NCI-H2196 (cell line): ENCODE data around the gene CD70.
"Not testable (repeated sequence)": the region's sequence is repeated elsewhere in the genome, so short reads cannot be mapped to it uniquely, and the experiment has no call there.

ENCODE experiments used
- DNase-seq: peaks from one replicate; lab custom pipeline; 2025; ENCODE audit not compliant: unreplicated experiment; lab: John Stamatoyannopoulos, UW

CD70 gene

DNA sequence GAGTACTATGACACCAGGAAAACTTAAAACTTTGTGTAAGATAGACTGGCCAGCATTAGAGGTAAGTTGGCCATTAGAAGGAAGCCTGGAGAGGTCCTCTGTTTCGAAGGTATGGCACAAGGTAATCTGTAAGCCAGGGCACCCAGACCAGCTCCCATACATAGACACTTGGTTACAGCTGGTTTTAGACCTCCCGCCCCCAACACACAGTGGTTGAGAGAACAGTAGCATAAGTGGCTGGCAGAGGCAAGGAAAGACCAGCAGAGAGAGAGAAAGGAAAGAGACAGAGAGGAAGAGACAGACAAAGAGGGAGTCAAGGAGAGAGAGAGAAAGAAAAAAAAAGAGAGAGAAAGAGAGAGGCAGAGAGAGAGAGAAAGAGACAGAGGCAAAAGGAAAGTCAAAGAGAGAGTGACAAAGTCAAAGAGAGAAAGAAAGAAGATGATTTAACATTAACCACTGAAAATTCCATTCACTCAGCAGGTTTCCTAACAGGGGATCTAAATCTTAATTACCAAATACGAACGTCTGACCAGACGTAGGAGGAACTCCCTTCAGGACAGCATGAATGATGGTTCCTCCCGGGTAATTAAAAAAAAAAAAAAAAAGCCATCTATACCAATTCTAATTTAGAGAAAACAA lies 7.4 kb upstream of the CD70 start:
- not testable (repeated sequence) for DNase-seq

DNA sequence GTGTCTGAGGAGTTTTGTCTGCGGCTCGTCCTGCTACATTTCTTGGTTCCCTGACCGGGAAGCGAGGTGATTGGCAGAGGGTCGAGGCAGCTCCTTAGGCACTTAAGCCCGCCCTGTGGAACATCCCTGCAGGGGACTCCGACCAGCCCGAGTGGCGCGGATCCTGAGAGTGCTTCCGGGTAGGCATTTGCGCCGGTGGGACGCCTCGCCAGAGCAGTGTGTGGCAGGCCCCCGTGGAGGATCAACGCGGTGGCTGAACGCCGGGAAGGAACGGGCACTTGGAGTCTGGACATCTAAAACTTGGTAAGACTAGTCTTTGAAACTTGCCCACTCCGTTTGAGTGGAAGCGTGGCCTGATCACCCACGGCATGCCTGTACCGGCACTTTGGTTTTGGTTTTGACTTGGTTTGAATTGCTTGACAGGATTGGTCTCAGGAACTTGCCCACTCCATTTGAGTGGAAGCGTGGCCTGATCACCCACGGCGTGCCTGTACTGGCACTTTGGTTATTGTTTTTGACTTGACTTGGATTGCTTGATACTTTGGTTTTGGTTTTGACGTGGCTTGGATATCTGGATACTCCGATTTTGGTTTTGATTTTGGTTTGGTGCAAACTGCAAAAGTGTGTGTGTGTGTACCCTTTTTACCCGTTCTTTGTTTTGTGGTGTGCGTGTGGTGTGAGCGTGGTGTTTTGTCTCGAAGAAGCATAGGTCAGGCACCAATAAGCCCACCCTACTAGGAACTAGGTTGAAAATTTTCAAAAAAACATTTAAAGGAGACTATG lies 6.7 kb upstream of the CD70 start:
- DNase-seq, result not testable (repeated sequence)

DNA sequence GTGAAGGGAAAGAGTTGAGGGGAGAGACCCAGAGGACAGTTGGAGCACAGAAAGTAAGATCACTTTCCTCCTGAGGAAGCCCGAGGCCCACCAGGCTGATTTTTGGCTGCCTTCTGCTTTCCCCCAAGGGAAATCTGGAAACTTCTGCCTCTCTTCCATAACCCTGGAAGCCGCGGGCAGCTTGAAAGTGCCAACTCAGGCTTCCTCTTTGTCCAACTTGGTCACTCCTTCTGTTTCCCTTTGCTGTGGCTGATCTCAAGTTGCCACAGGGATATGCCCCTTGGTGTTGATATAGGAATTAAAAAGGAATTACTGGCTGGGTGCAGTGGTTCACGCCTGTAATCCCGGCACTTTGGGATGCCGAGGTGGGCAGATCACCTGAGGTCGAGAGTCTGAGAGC lies 5.7 kb upstream of the CD70 start:
- DNase-seq, result no peak

DNA sequence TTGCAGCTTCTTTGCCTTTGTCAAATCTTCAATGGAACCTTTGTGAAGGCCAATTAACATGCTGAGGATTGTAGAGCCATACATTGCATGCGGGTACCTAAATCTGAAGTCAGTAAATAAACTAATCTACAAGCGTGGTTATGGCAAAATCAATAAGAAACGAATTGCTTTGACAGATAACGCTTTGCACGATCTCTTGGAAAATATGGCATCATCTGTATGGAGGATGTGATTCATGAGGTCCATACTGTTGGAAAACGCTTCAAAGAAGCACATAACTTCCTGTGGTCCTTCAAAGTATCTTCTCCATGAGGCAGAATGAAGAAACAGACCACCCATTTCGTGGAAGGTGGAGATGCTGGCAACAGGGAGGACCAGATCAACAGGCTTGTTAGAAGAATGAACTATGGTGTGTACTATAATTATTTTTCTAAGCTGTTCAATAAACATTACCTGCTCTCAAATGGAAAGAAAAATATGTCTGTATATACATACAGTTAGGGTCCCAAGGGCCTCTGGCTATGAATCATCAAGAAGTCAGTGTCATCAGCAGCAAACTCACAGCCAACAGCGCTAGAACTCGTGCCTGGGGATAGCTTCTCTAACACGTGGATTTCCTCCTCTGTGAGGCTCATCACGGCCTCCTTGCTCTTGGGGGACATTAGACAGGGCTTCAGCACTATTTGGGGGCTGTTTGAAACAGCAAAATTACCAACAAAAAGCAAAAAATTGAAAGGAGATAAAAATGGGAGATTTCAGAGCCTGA lies 2.9 kb upstream of the CD70 start:
- DNase-seq, result no peak

DNA sequence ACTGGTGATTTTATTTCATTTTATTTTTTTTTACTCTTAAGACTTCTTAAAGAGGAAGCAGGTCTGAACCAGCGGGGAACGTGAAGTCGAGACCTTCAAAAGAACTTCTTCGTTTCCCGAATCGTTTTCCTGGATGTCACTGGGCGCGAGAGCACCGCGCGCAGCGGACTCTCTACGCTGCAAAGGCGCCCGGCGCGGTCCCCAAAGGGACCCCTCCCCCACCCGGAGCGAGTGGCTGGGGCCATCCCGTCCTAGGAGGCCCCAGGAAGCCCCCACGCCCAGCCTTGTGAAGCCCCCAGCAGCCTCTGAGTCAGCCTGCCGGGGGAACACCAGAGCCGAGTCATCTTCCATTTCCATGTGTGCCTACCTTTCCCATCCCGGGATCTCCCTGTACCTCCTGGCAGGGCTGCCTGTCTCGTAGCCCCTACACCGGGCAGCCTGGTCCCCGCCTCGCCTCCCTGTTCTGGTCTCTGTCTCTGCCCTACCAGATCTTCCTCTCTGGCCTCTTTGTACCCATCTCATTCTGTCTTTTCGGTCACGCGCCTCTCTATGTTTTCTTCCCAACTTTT lies 608 bp downstream of the CD70 start:
- no peak for DNase-seq

DNA sequence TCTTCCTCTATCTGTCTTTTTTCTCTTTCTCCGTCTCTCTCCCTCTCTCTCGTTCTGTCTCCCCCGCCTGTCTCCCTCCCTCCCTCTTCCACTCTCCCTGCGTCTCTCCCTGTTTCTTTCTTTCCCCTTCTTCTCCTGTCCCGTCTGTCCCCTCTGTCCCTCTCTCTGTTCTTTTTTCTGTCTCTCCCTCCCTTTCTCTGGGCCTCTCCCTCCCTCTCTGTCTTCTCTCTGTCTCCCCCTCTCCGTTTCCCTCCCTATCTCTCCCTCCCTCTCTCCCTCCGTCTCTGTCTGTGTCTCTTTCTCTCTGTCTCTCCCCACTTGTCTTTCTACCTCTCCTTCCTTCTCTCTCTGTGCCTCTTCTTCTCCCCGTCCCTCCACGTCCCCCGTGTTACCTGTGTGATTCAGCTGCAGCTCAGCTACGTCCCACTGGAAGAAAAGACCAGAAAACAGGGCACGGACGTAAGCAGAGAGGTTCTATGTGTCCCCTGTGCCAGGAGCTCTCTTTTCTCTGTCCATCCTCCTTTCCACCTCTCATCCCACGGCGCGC lies 1.2 kb downstream of the CD70 start:
- DNase-seq, result no peak

DNA sequence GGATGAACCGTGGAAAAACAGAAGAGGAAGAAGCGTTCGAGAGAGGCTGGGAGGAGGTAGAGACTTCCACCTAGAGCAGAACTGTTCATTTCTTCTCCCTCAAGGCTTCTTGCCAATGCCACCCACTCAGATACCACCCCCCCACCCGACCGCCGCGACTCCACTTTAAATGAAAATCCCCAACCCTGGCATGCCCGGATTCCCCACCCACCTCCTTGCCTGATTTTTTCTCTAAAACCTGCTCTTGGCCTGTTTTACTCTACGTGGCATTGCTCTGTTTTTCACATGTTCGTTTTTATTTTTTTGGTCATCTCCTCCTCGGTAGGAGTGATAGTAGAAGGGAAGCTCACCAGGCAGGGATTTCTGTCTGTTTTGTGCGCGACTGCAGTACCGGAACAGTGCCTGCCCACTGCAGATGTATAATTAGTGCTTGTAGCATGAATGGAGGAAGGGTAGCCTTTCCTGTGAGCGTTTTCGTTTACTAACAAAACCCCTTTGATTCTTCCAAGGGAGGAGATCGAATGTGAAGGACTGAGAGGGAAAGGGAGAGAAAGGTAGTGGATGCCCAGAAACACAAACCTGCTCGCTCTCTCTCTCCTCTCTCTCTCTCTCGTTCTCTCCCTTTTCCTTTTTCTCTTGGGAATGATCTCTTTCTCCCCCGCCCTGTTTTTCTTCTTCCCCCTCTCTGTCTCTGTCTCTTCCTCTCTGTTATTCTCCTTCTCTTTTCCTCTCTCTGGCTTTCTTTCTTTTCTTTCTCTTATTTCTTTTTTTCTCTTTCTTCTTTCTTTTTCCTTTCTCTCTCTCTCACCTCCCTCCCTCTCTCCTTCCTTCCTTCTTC lies 2.2 kb downstream of the CD70 start:
- no peak for DNase-seq

DNA sequence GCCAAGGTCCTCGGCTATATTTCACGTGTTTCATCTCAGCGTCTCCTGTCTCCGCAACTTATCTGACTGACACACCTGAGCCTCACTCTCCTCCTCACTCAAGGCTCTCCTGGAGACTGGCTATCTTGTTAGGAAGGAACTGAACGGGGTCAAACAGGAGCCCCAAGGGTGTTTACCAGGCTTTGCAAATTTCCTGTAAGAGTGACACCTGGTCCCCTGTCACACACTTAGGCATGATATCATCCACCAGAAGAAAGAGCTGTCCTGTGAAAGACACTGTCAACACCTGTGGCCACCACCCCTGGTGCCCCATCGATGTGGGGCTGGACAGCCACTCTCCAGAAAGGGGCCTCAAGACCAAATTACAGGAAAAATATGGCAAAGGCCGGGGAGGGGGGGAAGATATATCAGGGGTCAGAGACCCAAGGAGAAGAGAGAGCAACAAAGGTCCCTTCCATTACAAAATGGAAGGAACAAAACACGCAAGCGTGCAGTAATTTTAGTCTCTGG lies 2.9 kb downstream of the CD70 start:
- no peak for DNase-seq

DNA sequence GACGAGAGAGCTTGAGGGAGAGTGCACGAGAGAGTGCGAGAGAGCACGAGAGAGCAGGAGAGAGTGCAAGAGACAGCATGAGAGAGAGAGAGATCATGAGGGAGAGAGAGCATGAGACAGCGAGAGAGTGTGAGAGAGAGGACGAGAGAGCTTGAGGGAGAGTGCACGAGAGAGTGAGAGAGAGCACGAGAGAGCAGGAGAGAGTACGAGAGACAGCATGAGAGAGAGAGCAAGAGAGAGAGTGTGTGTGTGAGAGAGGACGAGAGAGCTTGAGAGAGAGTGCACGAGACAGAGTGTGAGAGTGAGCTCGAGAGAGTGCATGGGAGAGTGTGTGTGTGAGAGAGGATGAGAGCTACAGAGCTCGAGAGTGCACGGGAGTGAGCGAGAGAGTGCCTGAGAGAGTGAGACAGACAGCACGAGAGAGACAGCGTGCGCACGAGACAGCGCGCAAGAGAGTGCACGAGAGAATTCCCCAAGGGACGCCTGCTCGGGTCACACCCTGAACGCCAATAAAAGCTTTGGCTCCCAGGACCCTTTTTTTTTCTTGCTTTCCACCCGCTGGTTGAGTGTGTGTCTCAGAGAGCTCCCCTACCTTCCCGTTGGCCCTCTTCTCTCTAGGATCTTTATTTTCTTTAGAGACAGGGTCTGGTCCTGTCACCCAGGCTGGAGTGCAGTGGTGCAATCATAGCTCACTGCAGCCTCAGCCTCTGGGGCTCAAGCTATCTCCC lies 3.7 kb downstream of the CD70 start:
- no peak for DNase-seq

DNA sequence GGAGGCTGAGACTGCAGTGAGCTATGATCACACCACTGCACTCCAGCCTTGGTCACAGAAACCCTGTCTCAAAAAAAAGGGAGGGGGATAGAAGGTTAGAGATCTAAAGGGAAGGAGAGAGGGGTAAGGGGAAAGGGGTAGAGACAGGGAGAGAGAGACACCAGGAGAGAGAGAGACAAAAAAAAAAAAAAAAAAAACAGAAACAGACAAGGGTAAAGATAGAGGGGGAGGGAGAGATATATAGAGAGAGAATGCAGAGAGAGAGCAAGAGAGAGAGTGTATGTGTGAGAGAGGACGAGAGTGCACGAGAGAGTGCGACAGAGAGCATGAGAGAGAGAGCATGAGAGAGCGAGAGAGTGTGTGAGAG lies 4.2 kb downstream of the CD70 start:
- no peak for DNase-seq

DNA sequence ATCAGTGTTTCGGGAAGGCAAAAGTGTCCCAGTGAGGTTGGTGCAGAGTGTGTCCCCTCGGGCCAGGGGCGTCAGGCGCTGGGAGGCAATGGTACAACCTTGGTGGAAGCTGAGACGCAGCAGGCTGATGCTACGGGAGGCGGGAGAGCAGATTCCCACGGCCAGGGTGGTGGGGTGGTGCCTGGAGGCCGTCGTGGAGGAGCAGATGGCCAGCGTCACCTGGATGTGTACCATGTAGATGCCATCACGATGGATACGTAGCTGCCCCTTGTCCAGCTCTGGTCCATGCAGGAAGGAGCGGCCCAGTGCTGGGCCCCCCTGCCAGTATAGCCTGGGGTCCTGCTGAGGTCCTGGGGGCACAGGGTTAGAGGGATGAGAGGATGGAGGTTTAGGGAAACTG lies 4.9 kb downstream of the CD70 start:
- no peak for DNase-seq

DNA sequence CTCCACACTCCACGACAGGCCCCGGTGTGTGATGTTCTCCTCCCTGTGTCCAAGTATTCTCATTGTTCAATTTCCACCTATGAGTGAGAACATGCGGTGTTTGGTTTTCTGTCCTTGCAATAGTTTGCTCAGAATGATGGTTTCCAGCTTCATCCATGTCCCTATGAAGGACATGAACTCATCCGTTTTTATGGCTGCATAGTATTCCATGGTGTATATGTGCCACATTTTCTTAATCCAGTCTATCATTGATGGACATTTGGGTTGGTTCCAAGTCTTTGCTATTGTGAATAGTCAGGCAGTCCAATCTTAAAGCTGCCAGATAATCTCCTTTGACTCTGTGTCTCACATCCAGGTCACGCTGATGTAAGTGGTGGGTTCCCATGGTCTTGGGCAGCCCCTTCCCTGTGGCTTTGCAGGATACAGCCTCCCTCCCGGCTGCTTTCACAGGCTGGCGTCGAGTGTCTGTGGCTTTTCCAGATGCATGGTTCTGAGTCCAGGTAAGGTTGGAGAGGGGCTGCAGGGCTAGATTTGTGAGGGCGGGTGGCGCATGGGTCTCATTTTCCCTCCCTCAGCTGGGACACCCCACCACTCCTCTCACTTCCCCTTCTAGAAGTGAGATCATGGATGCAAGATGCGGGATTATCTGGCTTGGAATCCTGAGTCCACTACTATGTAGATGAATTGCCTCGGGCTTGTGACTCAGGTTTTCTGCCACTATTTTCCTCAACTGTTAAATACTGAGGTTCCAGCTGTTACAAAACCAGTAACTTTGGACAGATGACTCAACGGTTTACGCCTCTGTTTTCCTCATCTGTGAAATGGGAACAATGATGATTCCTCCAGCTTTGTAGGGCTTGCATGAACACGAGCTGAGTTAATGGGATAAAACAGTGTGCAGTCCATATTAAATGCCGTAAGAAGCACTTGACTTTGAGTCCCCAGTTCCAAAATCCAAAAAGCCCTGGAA lies 8.2 kb downstream of the CD70 start:
- not testable (repeated sequence) for DNase-seq

DNA sequence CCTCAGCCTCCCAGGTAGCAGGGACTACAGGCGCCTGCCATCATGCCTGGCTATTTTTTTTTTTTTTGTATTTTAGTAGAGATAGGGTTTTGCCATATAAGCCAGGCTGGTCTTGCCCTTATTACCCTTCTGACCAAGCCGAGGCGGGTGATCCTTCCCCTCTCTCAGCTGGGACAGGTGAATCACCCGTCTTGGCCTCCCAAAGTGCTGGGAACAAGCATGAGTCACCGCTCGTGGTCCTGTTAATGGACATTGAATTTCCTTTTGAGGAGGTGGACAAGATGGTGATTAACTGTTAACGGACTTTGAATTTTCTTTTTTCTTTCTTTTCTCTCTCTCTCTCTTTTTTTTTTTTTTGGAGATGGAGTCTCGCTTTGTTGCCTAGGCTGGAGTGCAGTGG lies 10.6 kb downstream of the CD70 start:
- no peak for DNase-seq

DNA sequence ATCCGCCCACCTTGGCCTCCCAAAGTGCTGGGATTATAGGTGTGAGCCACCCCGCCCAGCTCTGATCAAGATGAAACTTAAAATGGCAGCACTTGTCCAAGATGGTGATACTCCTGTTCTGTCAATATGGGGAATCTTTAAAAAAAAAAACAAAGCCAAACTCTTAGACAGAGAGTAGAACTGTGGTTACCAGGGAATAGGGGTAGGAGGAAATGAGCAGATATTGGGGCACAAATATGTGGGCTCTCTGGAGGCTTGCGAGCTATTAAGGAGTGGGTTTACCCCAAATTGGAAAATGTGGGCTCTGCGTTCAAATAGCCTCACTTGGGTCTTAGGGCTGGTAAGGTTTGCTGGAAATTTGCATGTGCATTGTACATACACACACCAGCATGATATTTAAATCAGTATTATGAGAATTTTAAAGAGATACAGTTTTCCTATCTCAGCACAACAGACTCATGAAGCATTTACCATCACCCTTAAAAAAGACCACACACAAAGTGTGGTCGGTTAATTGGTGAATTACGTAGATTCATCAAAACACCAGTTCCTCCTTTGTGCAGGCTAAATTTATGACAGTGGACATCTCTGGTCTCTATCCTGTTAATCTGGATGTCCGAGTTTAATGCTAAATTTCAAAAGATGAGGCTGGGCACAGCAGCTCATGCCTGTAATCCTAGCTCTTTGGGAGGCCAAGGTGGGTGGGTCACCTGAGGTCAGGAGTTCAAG lies 11.3 kb downstream of the CD70 start:
- DNase-seq, result no peak

DNA sequence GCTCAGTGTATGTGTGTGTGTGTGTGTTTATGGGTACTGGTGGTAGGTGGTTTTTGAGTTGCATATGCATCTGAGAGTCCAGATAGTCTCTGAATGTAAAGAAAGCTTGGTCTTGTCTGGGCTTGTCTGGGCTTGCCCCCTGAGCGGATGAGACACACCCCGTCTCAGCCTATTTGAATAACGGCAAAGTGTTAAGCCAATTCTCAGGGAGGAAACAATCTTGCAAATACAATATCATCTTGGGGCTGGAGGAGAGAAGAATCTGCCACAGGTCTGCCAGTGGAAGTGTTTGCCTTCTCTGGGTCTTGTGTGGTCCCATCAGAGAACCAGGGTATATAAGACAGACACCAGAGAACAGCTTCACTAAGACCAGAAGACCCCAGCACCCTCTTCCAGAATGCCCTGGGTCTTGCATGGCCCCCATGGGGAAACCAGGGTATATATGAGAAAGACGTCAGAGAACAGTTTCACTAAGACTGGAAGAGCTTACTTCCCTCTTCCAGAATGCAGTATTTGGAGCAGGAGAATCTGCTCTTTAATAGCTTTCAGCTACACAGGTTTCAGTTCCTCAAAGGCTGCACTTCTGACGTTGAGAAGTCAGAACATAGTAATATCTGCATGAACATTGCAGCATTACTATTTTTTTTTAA lies 13.3 kb downstream of the CD70 start:
- DNase-seq, result no peak

DNA sequence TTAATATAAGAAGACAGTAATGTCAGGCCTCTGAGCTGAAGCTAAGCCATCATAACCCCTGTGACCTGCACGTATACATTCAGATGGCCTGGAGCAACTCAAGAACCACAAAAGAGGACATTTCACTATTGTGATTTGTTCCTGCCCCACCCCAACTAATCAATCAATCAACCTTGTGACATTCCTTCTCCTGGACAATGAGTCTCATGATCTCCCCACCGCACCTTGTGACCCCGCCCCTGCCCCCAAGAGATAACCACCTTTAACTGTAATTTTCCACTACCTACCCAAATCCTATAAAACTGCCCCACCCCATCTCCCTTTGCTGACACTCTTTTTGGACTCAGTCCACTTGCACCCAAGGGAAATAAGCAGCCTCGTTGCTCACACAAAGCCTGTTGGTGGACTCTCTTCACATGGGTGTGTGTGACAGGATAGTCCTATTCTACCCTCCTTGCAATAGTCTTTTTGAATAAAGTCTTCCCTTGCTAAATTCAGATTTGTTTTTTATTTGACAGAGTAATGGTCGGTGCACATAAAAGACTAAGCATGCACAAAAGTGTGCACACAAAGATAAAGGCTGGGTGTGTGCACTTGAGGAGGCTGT lies 14.0 kb downstream of the CD70 start:
- no peak for DNase-seq

DNA sequence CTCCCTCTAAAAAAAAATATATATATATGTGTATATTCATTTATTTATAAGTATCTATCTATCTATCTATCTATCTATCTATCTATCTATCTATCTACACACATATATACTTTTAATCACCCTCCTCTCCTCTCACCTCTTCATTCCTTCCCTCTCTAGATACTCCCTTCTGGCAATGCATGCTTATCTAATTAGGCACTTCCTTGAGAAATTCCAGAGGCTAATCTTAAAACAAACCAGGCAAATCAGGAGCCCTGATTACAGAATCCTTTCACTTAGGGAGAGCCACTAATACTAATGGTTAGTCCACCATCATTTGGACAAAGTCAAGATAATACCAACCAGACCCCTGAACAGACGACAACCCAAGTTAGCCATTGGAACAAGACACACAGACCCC lies 17.6 kb downstream of the CD70 start:
- no peak for DNase-seq
